Kidney epithelial cell (primary cell): ENCODE measurements around the gene DOCK4. TPM values are rescaled to one million over a fixed set of nuclear protein-coding genes. Genes with fewer than 3 reads are reported as not detected.

ENCODE experiments used
- total RNA-seq: library from RNA; depleted of rRNA; stranded (reverse); fragments of >200 nt; gene quantifications from 2 replicates; pipeline ENCODE4 v1.2.3, GENCODE V29; 2015

Gene DOCK4
- total RNA-seq, 1 donor from 2014 or later = 16.8 TPM

Other genes with a start within 250 kb of the DOCK4 start
- 34.6 and 35.0 TPM in 2 replicates for gene ZNF277, start 296 bp upstream of the DOCK4 start, total RNA-seq
- 85.5 and 87.3 TPM in 2 replicates for gene IFRD1, start 244.1 kb upstream of the DOCK4 start, total RNA-seq